Measurements from ENCODE around the gene GUCY2C.

The GUCY2C gene

DNA sequence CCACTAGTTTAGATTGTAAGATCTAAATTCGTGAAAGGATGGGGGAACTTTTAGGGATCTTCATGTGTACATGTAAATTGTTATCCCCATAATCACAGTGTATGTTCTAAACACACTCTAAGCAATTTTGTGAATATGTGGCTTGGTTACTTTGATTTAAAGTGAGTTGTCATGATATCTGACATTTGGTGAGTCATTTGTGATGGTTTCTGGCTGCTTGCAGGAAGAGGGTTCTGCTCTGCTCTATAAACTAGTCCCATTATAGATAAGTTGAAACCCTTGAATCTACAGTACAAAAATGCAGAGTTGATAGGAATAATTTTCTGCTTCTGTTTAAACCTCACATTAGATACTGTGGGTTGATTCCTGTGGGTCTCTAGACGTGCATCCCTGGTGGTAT lies 14.8 kb downstream of the GUCY2C start:
- DNase-seq (ENCODE audit: low spot score) = no peak

DNA sequence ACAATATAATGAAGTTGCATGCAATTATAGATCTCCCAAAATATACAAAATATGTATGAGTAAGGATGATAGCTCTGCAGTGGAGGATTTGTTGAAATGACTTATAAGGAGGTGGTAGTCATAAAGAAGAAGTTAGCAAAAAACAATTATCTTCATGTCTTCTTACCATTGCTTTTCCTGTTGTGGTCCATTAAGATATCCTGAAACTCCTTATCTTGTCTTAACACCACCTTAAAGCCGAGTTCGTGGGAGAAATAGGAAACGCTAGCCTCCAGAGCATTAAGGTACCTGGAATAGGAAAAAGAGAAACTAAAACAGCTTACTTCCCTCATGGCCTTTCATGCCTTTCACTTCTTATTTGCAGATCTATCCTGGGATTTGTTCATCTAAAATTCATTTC lies 15.2 kb downstream of the GUCY2C start:
- no peak for DNase-seq (ENCODE audit: low spot score)

DNA sequence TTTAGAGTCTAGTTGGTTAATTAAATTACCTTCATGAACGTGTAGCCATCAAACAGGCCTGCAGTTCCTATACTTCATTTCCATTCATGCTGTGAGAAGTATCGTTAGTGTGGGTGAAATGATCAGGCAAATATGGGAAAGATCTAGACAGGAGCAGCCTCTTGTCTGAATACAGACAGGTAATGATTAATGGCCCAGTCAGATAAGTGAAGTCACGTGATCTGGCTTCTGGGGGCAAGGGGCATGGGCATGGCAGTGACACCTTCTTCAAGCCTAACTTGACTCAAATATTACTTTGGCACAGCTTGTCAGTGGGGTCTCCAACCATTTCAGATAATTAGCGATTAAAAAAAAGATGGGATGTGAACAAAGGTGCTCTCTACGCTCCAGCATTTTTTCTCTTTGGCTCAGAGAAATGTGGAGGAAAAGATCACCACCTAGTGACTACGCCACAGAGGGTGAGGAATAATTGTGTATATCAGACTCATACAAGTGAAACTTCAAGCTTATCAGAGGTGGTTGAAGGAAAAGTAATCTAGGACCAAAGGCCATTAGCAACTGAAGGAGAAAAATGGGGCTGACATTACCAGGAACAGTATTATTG lies 17.8 kb downstream of the GUCY2C start:
- no peak for DNase-seq (ENCODE audit: low spot score)

DNA sequence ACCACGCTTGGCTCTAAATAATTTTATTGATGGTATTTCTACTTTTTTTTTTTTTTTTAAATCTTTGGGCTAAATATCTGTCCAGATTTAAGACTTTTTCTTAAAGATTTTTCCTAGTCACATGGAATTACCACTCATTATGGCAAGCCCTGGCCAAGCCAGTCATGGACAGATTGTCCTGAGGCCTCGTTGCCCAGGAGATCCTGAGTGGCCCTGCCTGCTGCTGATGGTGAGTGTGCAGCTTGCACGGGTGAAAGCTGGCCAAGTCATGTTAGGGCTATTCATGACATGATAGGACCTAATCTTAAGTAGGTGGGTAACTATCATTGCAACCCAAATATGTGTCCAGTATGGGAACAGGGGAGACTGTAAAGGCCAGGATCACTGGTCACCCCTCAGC lies 27.8 kb downstream of the GUCY2C start:
- no peak for DNase-seq (ENCODE audit: low spot score)

DNA sequence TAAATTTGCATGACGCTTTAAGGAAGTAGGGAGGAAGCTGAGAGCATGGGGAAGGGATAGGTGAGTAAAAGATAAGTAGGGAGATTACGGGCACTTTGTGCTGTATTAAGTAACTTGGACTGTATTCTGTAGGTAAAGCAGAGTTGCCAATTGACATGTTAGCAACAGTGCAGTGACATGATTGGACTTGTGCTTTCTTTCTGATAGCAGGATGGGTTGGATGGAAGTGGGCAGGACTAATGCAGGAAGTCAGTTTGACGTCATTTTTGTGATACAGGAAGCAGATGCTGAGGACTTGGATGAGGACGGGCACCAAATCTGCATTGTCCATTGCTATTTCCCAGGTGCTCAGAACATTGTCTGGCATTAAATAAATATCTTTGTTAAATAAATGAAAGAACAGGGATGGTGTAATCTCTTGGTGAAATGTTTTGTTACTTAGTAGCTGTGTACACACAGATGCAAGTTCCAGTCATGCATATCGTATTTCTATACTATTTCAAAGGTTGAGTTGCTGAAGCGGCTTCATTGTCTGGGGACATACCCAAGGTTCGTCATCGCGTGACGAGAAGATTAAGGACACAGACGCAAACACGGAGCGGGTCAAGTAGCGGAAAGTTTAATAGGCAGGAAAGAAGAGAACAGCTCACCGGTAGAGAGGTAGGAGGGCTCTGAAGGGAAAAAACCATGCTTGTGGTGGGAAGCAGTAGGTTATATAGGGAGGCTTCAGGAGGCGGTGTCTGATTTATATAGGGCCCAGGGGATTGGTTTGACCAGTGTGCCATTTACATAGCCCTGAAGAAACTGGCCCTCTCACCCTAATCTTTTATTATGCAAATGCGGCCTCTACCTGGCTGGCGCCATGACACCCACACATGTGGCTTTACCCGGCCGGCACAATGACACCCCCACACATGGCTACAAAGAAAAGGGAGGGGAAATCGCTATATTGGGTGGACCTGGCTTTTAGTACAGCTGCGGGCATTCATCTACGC lies 30.7 kb downstream of the GUCY2C start:
- DNase-seq (ENCODE audit: low spot score) = peak; percentile 63

DNA sequence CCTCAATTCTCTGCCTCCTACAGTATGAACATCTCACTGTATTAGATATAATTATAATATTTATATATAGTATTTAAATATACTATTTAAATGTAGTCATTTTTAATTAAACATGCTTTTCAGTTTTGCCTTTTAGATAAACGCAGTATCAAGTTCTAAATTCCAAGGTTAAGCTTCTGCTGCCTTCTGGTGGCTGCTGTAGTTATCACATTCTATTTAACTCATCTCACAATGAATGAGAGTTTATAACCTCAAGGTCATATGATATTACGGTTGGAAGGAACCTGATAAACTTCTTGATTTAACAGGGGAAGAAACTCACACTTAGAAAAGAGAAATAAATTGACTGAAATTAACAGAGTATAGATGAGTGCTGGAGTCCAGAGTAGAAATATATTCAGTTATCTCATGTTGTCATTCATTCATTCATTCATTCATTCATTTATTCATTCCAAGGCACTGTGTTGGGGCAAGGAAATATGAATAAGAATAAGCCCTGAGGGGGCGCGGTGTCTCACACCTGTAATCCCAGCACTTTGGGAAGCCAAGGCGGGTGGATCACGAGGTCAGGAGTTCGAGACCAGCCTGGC lies 31.9 kb downstream of the GUCY2C start:
- DNase-seq (ENCODE audit: low spot score) = peak; percentile 34

DNA sequence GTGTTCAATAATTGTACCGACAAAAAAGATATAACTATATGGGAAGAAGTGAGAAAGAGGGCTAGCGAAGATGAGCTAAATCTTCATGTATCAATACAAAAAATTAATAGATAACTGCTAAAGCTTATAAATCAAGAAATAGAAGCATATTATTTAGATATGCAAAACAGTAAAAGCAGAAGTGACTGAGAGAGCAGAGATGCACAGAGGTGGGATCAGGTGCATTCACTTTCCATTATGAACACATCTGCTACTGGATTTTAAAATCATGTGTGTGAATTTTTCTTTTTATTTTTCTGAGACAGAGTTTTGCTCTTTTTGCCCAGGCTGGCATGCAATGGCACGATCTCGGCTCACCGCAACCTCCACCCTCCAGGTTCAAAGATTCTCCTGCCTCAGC lies 33.4 kb downstream of the GUCY2C start:
- no peak for DNase-seq (ENCODE audit: low spot score)

DNA sequence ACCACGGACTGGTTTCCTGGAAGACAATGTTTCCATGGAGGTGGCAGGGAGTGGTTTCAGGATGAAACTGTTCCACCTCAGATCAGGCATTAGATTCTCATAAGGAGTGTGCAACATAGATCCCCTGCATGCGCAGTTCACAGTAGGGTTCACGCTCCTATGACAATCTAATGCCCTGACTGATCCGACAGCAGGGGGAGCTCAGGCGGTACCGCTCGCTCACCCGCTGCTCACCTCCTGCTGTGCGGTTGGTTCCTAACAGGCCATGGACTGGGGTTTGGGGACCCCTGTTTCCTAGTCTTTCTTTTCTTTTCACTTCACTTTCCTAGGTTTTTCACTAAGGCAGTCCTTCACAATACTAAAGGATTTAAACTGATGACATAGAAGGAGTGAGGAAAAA lies 39.6 kb downstream of the GUCY2C start:
- DNase-seq (ENCODE audit: low spot score) = no peak

DNA sequence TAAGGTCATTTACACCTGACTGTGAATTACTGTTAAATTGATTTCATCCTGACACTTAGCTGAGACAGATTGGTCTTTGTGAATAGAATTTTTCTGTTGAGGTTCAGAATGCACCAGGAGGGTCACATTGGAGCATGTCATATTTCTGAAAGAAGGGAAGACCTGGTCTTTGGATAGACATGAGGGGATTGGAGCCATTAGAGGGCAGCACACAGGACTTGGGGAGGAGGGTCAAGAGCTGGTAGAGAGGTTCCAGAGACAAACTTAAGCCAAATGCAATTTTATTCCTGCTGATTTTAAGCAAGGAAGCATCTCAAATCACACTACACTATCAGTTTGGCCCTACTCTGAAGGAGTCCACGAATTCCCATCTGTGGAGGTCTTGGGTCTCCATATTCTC lies 41.1 kb downstream of the GUCY2C start:
- no peak for DNase-seq (ENCODE audit: low spot score)

DNA sequence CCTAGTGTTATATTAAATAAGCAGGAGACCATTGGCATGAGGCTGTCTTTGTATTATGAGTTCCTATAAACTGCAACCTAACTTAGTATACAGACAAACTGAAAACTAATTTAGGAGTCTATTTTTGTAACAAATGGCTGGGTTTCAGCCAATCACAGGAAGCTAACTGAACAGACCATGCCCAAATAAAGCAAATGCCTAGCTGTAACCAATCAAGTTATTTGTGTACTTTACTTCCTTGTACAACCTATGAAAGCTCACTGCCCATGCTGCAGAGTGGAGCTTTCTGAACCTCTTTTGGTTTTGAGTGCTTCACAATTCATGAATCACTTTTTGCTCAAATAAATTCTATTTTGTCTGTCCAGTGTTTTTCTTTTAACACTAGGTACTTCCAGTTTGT lies 41.6 kb downstream of the GUCY2C start:
- no peak for DNase-seq (ENCODE audit: low spot score)

DNA sequence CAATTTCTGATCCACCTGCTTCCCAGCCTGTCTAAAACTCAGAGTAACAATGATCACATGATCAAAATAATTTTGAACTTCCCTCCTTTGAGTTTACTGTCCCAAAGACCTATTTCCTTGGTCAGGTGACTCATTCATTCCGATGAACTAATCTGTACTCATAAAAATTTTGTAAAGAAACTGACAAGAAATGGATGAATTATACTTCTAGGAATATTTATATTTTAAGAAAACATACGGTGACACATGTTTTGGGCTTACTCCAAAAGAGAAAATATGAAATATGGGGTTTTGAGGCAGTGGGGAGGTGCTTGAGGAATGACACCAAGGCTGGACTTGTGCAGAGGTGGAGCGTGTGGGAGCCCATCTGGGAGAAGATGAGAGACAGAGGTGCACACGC lies 42.0 kb downstream of the GUCY2C start:
- no peak for DNase-seq (ENCODE audit: low spot score)

DNA sequence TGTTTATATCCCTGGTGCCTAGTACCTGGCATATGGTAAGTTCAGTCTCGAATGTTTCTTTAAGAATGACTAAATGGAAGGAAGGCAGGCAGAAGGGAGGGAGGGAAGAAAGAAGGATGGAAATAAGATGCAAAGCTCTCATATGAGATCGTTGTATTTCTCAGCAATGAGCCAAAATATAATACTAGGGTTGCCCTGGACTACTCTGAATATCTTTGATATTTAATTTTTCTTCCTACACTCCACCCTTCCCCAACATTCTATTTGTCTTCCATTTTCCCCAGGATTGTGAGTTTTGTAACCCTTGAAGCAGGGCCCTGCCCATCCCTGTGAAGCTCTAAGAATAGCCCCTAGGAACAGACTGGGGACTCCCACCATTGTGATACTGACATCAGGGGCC lies 43.9 kb downstream of the GUCY2C start:
- DNase-seq (ENCODE audit: low spot score) = no peak

DNA sequence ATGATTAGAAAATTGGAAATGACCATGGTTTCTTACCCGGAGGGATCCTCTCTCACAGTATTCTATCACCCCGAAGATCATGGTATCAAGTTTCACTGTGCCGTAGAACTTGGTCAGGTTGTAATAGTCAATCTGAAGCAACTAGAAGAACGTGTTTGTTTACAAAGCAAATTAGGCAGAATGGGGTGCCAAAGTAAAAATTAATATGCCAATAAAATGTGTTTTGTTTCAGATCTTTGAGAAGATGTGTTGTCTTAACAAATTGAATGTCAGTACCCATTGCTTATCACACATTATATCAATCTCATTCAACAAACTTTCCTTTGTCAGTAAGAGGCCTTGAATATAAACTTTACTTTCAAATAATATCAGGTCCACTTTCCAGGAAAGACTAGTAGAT lies 45.0 kb downstream of the GUCY2C start:
- DNase-seq (ENCODE audit: low spot score) = no peak

DNA sequence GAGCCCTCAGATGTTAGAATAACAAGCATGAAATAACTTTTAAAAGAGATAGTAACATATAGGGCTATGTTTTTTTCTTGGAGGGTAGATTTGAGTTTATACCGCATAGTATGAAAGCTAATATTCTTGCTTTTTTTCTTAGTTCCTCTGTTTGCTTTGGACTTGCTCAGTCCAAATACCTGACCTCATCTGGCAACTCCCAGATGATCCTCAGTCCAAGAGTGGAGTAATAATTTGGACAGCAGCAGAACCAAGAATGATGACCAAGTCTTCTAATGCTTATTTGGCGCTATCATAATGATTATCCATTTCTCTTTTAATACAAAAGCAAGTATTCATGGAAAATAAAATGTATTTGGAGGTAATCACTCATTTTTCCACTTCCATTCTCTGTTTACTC lies 45.6 kb downstream of the GUCY2C start:
- no peak for DNase-seq (ENCODE audit: low spot score)

DNA sequence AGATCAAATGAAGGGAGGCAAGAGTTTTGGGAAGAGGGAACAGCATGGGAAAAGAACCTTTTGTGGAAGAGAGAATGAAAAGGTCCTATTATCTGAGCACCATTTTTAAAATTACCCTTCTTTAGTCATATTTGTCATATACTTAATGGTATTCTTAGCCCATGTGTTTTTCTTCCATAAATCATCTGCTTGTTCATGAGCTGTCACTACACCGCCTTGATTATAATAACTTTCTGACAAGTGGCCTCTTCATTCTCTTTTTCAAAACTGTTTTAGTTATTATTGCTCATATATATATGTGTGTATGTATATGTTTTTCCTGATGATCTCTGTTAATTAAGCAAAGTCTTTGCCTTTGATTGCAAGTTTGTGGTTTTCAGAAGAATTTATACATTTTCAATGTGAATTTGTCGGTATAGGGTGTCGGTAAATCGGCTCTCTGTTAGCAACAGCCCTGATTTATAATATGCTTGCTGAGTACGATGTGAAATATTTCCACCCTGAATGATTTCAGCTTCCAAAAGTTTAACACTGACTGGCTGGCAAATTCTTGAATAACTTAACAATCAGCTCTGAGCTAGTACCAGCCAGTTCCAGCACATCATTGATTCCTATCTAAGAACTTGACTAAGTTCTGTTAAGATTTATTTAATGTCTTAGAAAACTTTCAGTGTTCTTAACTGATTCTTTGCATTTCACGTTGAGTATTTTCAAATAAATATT lies 49.2 kb downstream of the GUCY2C start:
- DNase-seq (ENCODE audit: low spot score) = no peak

DNA sequence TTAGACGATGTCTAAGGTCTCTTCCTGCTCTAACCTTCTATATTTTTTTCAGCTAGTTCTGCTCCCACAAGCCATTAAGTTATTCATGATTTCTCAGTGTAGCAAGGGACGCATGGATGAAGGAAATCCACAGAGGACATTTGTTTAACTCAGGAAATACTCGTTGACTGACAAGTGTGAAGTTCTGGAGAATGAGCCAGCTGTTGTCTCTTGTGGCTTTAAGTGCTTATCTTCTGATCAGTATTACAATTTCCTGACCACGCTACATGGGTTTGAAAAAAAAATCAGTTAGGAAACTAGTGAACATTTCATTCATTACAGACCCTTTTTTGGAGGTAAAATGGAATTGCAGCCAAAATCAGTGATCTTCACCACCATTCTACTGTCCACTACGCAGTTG lies 53.1 kb downstream of the GUCY2C start:
- no peak for DNase-seq (ENCODE audit: low spot score)

DNA sequence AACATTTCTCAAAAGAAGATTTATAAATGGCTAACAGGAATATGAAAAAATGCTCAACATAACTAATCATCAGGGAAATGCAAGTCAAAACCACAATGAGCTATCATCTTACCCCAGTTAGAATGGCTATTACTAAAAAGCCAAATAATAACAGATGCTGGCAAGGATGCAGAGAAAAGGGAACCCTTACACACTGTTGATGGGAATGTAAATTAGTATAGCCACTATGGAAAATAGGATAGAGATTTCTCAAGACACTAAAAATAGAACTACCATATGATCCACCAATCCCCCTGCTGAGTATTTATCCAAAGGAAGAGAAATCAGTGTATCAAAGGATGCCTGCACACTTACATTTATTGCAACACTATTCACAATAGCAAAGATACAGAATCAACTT lies 58.3 kb downstream of the GUCY2C start:
- no peak for DNase-seq (ENCODE audit: low spot score)

DNA sequence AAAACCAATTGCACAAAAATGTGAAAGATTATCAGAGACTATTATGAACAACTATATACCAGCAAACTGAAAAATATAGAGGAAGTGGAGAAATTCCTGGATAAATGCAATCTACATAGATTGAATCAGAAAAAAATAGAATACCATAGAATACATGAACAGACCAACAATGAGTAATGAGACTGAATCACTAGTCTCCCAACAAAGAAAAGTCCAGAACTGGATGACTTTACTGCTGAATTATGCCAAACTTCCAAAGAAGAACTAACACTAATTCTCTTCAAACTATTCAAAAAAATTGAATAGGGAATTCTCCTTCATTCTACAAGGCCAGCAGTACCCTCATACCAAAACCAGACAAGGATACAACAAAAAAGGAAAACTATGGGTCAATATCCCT lies 60.6 kb downstream of the GUCY2C start:
- DNase-seq (ENCODE audit: low spot score) = no peak

DNA sequence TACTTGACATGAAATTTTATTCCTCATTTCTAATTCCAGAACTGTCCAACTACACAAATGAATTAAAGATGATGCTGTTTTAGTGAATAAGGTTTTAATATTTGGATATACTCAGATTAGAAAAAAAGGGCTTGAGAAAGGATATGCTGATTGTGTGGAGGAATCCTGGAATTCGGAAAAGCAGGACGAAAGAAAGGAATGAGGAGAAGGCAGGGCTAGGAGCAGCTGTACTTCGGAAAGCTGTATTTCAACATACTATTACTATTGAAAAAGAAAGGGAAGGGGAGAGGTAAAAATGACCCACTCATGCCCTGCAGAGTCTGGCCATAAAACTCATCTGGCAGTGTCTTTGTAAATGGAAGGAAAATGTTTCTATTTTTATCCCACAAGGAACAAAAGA lies 65.6 kb downstream of the GUCY2C start:
- no peak for DNase-seq (ENCODE audit: low spot score)

DNA sequence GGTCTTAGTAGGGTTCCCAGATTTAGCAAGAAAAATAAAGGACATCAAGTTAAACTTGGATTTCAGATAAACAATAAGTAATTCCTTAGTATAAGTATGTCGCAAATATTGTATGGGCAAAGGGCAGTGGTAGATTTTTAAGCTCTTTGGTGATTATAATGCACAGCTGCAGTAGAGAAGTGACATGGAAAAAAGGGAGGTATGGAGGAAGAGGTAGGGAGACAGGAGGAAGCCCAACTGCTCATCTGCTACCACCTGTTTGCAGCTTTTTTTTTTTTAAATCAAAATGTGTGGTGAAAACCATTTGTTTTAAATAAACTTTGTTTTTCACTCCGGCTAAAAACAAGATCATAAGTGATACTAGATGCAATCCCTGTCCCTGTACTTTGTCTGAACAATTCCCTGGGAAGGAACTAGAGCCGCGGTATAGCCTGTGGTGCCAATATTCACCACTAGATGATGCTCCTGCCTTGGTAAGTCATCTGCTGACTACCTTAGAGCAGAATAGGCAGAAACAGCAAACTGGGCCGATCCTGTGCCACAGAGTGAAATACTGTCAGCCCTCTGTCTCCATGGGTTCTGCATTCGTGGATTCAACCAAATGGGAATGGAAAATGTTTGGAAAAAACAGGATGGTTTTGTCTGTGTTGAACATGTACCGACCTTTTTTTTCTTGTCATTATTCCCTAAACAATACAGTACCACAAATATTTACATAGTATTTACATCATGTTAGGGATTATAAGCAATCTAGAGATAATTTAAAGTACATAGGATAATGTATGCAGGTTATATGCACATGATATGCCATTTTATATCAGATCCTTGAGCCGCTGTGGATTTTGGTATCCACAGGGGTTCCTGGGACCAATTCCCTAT lies 66.3 kb downstream of the GUCY2C start:
- DNase-seq (ENCODE audit: low spot score) = peak; percentile 82

DNA sequence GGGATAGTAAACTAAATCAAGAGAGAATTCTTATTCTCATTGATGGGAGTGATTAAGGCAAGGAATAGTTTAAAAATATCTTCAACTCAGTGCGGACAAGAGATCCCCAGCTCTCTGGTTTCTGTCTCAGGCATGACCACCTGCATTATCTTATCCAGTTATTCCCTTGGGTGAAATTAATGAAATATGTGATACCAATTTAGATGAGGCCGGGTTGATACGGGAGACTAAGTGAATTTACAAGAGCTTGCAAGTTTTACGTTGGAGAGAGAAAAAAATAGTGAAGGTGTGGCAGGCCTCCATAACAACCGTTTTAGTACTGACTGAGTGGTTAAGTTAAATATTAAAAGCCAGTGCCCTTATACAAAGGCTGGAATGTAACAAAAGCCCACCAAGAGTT lies 67.6 kb downstream of the GUCY2C start:
- DNase-seq (ENCODE audit: low spot score) = no peak

DNA sequence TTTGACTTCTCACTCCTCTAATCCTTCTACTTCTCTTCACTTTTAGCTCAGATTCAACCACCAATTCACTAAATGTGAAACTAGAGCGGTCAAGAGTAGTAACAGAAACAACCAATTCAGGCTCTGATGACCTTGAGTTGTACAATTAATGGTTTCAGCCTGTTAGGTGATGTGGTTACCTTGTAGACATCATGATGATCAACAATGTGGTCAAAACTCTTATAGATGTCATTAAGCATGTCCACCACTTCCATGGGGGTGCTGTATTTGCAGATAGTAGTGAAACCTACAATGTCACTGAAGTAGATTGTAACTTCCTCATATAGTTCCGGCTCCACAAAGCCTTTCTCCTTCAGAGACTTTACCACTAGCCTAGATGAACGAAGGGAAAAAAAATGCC lies 74.6 kb downstream of the GUCY2C start:
- DNase-seq (ENCODE audit: low spot score) = no peak
